WTC11 (cell line): ENCODE results near the gene SCN8A. TPM values are rescaled to one million over a fixed set of nuclear protein-coding genes. Genes with fewer than 3 reads are reported as not detected.

Experiments used
- ATAC-seq: fragments of 200-7000 bp; cut with Tn5 transposase; 2 replicates; pipeline ENCODE4 v1.10.0; 2021; ENCODE audit warnings: mild to moderate bottlenecking, moderate library complexity
- CTCF ChIA-PET: fragments of 300-600 bp; sonication (Branson Sonifier 250); formaldehyde crosslinking; loops from one replicate; lab custom pipeline; 2021; ENCODE audit warnings: antibody characterized with exemption; lab: Charles Lee
- POLR2A ChIA-PET: fragments of 350-600 bp; sonication (Branson Sonifier 250); formaldehyde crosslinking; loops from one replicate; lab custom pipeline; 2021; ENCODE audit warnings: antibody characterized with exemption; lab: Charles Lee
- DNase-seq: peaks from one replicate; pipeline ENCODE4 v3.0.0; 2021; ENCODE audit warnings: low spot score
- H3K27ac Mint-ChIP-seq: 2 replicates; pipeline ENCODE4 v1.8.0; 2021; ENCODE audit warnings: mixed read lengths
- H3K27me3 Mint-ChIP-seq: 2 replicates; pipeline ENCODE4 v1.8.0; 2021; ENCODE audit warnings: low read depth, mild to moderate bottlenecking, moderate library complexity, mixed read lengths
- H3K36me3 Mint-ChIP-seq: 2 replicates; pipeline ENCODE4 v1.8.0; 2021; ENCODE audit warnings: mixed read lengths
- H3K4me1 Mint-ChIP-seq: 2 replicates; pipeline ENCODE4 v1.8.0; 2022; ENCODE audit warnings: mixed read lengths
- H3K4me3 Mint-ChIP-seq: 2 replicates; pipeline ENCODE4 v1.8.0; 2021; ENCODE audit warnings: mild to moderate bottlenecking, moderate library complexity, mixed read lengths
- H3K9me3 Mint-ChIP-seq: 2 replicates; pipeline ENCODE4 v1.8.0; 2021; ENCODE audit warnings: mixed read lengths
- AFF4 ChIP-seq: sonication (generic); formaldehyde crosslinking; IDR thresholded peaks from 2 replicates; pipeline ENCODE4 v1.8.1; 2023; ENCODE audit warnings: mild to moderate bottlenecking, missing genetic modification reagents, borderline replicate concordance
- ATF2 ChIP-seq: sonication (generic); formaldehyde crosslinking; IDR thresholded peaks from 2 replicates; pipeline ENCODE4 v1.8.1; 2022; ENCODE audit warnings: low read depth, missing genetic modification reagents, borderline replicate concordance
- ATF3 ChIP-seq: sonication (generic); formaldehyde crosslinking; conservative IDR thresholded peaks from 2 replicates; pipeline ENCODE4 v1.8.1; 2022; ENCODE audit warnings: mild to moderate bottlenecking, missing genetic modification reagents
- E2F1 ChIP-seq: sonication (generic); formaldehyde crosslinking; IDR thresholded peaks from 2 replicates; pipeline ENCODE4 v1.8.0; 2022; ENCODE audit warnings: mild to moderate bottlenecking, missing genetic modification reagents
- ELF4 ChIP-seq: sonication (generic); formaldehyde crosslinking; IDR thresholded peaks from 2 replicates; pipeline ENCODE4 v1.8.1; 2022; ENCODE audit warnings: low read depth, mild to moderate bottlenecking, moderate library complexity, missing genetic modification reagents
- ETV6 ChIP-seq: sonication (generic); formaldehyde crosslinking; IDR thresholded peaks from 2 replicates; pipeline ENCODE4 v1.8.1; 2022; ENCODE audit warnings: mild to moderate bottlenecking, missing genetic modification reagents
- FOXJ3 ChIP-seq: sonication (generic); formaldehyde crosslinking; IDR thresholded peaks from 2 replicates; pipeline ENCODE4 v1.9.0; 2021; ENCODE audit warnings: missing genetic modification reagents, mild to moderate bottlenecking, borderline replicate concordance
- IRF1 ChIP-seq: sonication (generic); formaldehyde crosslinking; IDR thresholded peaks from 2 replicates; pipeline ENCODE4 v1.8.0; 2023; ENCODE audit warnings: missing genetic modification reagents
- JAZF1 ChIP-seq: fragments of 250-450 bp; sonication (Bioruptor Pico); IDR thresholded peaks from 2 replicates; pipeline ENCODE4 v1.9.0; 2021; ENCODE audit warnings: moderate library complexity, mild to moderate bottlenecking, inconsistent platforms
- MYBL2 ChIP-seq: sonication (generic); formaldehyde crosslinking; IDR thresholded peaks from 2 replicates; pipeline ENCODE4 v1.8.1; 2023; ENCODE audit warnings: mild to moderate bottlenecking, moderate library complexity, missing genetic modification reagents
- NFE2L1 ChIP-seq: sonication (generic); formaldehyde crosslinking; IDR thresholded peaks from 2 replicates; pipeline ENCODE4 v1.8.1; 2023; ENCODE audit warnings: missing genetic modification reagents
- NR2C2 ChIP-seq: sonication (generic); formaldehyde crosslinking; IDR thresholded peaks from 2 replicates; pipeline ENCODE4 v1.8.0; 2022; ENCODE audit warnings: mild to moderate bottlenecking, missing genetic modification reagents
- SMAD3 ChIP-seq: sonication (generic); formaldehyde crosslinking; IDR thresholded peaks from 2 replicates; pipeline ENCODE4 v1.8.0; 2022; ENCODE audit warnings: missing genetic modification reagents, mild to moderate bottlenecking, borderline replicate concordance
- SMAD4 ChIP-seq: sonication (generic); formaldehyde crosslinking; IDR thresholded peaks from 2 replicates; pipeline ENCODE4 v1.8.0; 2022; ENCODE audit warnings: mild to moderate bottlenecking, missing genetic modification reagents
- SOX15 ChIP-seq: fragments of 250-450 bp; sonication (Bioruptor Pico); IDR thresholded peaks from 2 replicates; pipeline ENCODE4 v1.9.0; 2021; ENCODE audit warnings: mild to moderate bottlenecking
- SP1 ChIP-seq: sonication (generic); formaldehyde crosslinking; conservative IDR thresholded peaks from 2 replicates; pipeline ENCODE4 v1.8.1; 2022; ENCODE audit warnings: missing genetic modification reagents
- TP53 ChIP-seq: sonication (generic); formaldehyde crosslinking; IDR thresholded peaks from 2 replicates; pipeline ENCODE4 v1.8.1; 2023; ENCODE audit warnings: mild to moderate bottlenecking, missing genetic modification reagents
- ZNF219 ChIP-seq: sonication (generic); formaldehyde crosslinking; IDR thresholded peaks from 2 replicates; pipeline ENCODE4 v1.8.0; 2023; ENCODE audit warnings: missing genetic modification reagents, mild to moderate bottlenecking, borderline replicate concordance
- ZNF396 ChIP-seq: fragments of 250-450 bp; sonication (Bioruptor Pico); IDR thresholded peaks from 2 replicates; pipeline ENCODE4 v1.8.0; 2021; ENCODE audit warnings: mild to moderate bottlenecking, moderate library complexity, borderline replicate concordance
- ZNF416 ChIP-seq: fragments of 250-450 bp; sonication (Bioruptor Pico); IDR thresholded peaks from 2 replicates; pipeline ENCODE4 v1.9.0; 2021; ENCODE audit warnings: mild to moderate bottlenecking, inconsistent platforms
- ZNF671 ChIP-seq: fragments of 250-450 bp; sonication (Bioruptor Pico); IDR thresholded peaks from 2 replicates; pipeline ENCODE4 v1.8.0; 2021; ENCODE audit warnings: mild to moderate bottlenecking
- ZSCAN18 ChIP-seq: fragments of 250-450 bp; sonication (Bioruptor Pico); IDR thresholded peaks from 2 replicates; pipeline ENCODE4 v2.1.2; 2022; ENCODE audit warnings: mild to moderate bottlenecking, moderate library complexity
- total RNA-seq: library from RNA; stranded (reverse); gene quantifications from 3 replicates; pipeline ENCODE4 v1.2.3, GENCODE V29; 2021

SCN8A gene
- total RNA-seq, 1 experiment from 2014 or later, result 14.4 TPM

- no peak for ATAC-seq
Observed at GRCh38 chr12:51749986-51750317, 158.9 kb downstream of the SCN8A start.

GRCh38 chr12:51751661-51752060 is 160.6 kb downstream of the SCN8A start:
- Mint-ChIP-seq H3K4me1 (peaks cover 6% of the 10 kb centered on the region), H3K27ac (no peak overlapping the region), H3K27me3 (no peaks in the 10 kb centered on the region), H3K9me3 (no peaks in the 10 kb centered on the region), H3K36me3 (peaks cover 11% of the 10 kb centered on the region), H3K4me3 (no peak overlapping the region)
- ChIA-PET CTCF (interaction anchor here (0.6 kb wide), 1 partner anchor 72 kb away, joined by 4 read pairs; no protein-coding TSS in a partner anchor), POLR2A (no interaction called here)
- DNase-seq, result no peak
- ATAC-seq, result no peak
- TF ChIP-seq ZSCAN18 (no peak), SMAD3 (no peak), JAZF1 (CRISPR knock-in tag) (no peak), E2F1 (CRISPR knock-in tag) (no peak), NFE2L1 (no peak), IRF1 (CRISPR knock-in tag) (no peak), TP53 (no peak), ETV6 (no peak), SP1 (CRISPR knock-in tag) (no peak), NR2C2 (CRISPR knock-in tag) (no peak)

More at GRCh38 chr12:51749986-51750317, 158.9 kb downstream of the SCN8A start:
- Mint-ChIP-seq H3K4me1 (0 out of 2 replicates have a peak, but pooled peaks cover 3% of the 10 kb centered on the region), H3K27me3 (no peaks in the 10 kb centered on the region)
- CTCF ChIA-PET, result interaction anchor here (0.6 kb wide), 1 partner anchor 1435 kb away, joined by 4 read pairs; no protein-coding TSS in a partner anchor
- no peak for TF ChIP-seq IRF1 (CRISPR knock-in tag)
- TF ChIP-seq ELF4 (CRISPR knock-in tag), result no peak
- no peak for TF ChIP-seq ZNF219 (CRISPR knock-in tag)
- TF ChIP-seq SOX15 (CRISPR knock-in tag), result no peak
- TF ChIP-seq SMAD4 (CRISPR knock-in tag), result no peak
- TF ChIP-seq ATF2 (CRISPR knock-in tag), result no peak
- TF ChIP-seq TP53, result no peak
- no peak for TF ChIP-seq ZNF416 (CRISPR knock-in tag)
- TF ChIP-seq AFF4 (CRISPR knock-in tag), result no peak
- TF ChIP-seq ZNF396 (CRISPR knock-in tag), result no peak
- no peak for TF ChIP-seq ZNF671 (CRISPR knock-in tag)
- TF ChIP-seq MYBL2 (CRISPR knock-in tag), result no peak
- TF ChIP-seq FOXJ3 (CRISPR knock-in tag), result no peak
- no peak for TF ChIP-seq ATF3 (CRISPR knock-in tag)
- TF ChIP-seq, all 79 proteins: peak for 0
- POLR2A ChIA-PET, result no interaction called here
- Mint-ChIP-seq H3K9me3 (no peaks in the 10 kb centered on the region), H3K36me3 (peaks cover 11% of the 10 kb centered on the region), H3K4me3 (no peak overlapping the region), H3K27ac (no peak overlapping the region)
- DNase-seq, result no peak
